ENCODE results near the gene CALM1.

CALM1 gene

GRCh38 chr14:90444077-90444696, 47.4 kb downstream of the CALM1 start:
- no peak for DNase-seq

- no peak for DNase-seq
Observed at GRCh38 chr14:90445011-90445410, 48.2 kb downstream of the CALM1 start.

GRCh38 chr14:90446405-90446804, 49.6 kb downstream of the CALM1 start:
- DNase-seq = no peak

GRCh38 chr14:90447720-90448497, 51.1 kb downstream of the CALM1 start:
- DNase-seq = no peak

- no peak for DNase-seq
Observed at GRCh38 chr14:90449411-90449810, 52.6 kb downstream of the CALM1 start.

GRCh38 chr14:90450151-90450550, 53.3 kb downstream of the CALM1 start:
- DNase-seq = no peak

GRCh38 chr14:90450667-90451066, 53.8 kb downstream of the CALM1 start:
- DNase-seq = no peak

- no peak for DNase-seq
Observed at GRCh38 chr14:90451443-90451842, 54.6 kb downstream of the CALM1 start.

- DNase-seq = no peak
Observed at GRCh38 chr14:90451961-90452360, 55.1 kb downstream of the CALM1 start.

GRCh38 chr14:90452366-90452765, 55.5 kb downstream of the CALM1 start:
- no peak for DNase-seq

GRCh38 chr14:90453401-90453951, 56.6 kb downstream of the CALM1 start:
- DNase-seq = no peak

- no peak for DNase-seq
Observed at GRCh38 chr14:90454041-90455000, 57.5 kb downstream of the CALM1 start.

GRCh38 chr14:90455100-90455571, 58.3 kb downstream of the CALM1 start:
- DNase-seq = no peak

- no peak for DNase-seq
Observed at GRCh38 chr14:90456551-90456950, 59.7 kb downstream of the CALM1 start.

GRCh38 chr14:90457186-90457585, 60.4 kb downstream of the CALM1 start:
- no peak for DNase-seq

Data from stimulated activated naive CD4-positive, alpha-beta T cell treated with Interleukin-2 at 50 U/mL for 16 hours (primary cell).